Airway epithelial cell (primary cell): ENCODE measurements around the gene GPRC6A. TPM values are rescaled to one million over a fixed set of nuclear protein-coding genes. Genes with fewer than 3 reads are reported as not detected.

ENCODE experiments used
- total RNA-seq: library from RNA; depleted of rRNA; stranded (reverse); fragments of >200 nt; gene quantifications from 2 replicates; pipeline ENCODE4 v1.2.3, GENCODE V29; 2015

GPRC6A gene, protein sequence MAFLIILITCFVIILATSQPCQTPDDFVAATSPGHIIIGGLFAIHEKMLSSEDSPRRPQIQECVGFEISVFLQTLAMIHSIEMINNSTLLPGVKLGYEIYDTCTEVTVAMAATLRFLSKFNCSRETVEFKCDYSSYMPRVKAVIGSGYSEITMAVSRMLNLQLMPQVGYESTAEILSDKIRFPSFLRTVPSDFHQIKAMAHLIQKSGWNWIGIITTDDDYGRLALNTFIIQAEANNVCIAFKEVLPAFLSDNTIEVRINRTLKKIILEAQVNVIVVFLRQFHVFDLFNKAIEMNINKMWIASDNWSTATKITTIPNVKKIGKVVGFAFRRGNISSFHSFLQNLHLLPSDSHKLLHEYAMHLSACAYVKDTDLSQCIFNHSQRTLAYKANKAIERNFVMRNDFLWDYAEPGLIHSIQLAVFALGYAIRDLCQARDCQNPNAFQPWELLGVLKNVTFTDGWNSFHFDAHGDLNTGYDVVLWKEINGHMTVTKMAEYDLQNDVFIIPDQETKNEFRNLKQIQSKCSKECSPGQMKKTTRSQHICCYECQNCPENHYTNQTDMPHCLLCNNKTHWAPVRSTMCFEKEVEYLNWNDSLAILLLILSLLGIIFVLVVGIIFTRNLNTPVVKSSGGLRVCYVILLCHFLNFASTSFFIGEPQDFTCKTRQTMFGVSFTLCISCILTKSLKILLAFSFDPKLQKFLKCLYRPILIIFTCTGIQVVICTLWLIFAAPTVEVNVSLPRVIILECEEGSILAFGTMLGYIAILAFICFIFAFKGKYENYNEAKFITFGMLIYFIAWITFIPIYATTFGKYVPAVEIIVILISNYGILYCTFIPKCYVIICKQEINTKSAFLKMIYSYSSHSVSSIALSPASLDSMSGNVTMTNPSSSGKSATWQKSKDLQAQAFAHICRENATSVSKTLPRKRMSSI
- not detected in 2 replicates for total RNA-seq

GRCh38 chr6:116828983-116829382, at the start of gene GPRC6A:
Gene GPRC6A (minus strand): TSS chr6:116829083. CDS start chr6:116829013, 70 bp downstream.

GRCh38 chr6:116876635-116877611, 48.0 kb upstream of the GPRC6A start, which contains the start of gene RFX6:
Gene RFX6 (plus strand): TSS chr6:116877242. CDS start chr6:116877276, 34 bp downstream.

DNA sequence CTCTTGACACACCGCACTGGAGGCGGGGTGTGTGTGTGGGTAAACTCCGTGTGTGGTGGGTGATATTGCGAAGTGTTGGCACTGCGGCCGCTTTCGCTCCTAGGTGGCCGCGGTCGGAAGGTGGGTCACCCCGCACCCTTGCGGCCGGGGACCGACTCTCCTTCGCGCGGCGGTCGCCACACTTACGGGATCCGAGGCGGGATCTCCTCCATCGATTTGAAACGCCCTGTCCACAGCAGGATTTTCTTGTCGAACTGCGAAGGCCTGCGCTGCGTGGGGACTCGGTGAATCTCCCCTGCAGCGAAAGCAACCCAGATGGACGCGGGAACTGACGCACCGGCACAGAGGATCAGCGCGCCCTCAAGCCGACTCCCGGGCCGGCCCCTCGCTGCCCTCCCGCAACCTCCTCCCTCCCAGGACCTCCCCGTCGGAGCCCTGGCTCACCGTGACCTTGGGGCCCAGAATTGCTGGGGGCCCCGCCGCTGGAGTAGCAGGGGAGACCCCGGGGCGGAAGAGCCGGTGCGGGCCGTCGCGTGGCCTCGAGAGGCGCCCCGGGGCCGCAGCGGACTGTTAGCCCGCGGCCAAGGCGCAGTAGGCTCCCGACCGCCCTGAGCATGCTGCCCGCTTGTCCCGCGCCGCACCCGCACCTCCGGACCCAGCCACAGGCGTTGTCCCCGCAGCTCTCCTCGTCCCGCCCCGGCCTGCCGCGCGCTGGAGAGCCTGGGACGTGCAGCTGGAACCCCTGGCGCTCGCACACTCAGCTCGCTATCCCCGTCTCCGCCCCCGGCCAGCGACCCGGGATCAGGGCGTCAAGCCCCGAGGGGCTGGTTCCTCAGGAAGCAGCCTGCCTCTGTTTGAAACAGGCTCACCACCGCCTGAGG, 63.7 kb downstream of the GPRC6A start, which contains the start of gene FAM162B:
FAM162B (minus strand) TSS at position 759 of the 881 bp plus-strand sequence; CDS start at position 616, 143 bp downstream.

Other genes starting within 250 kb of the GPRC6A start
- not detected in 2 replicates for gene RSPH4A, start 212.6 kb downstream of the GPRC6A start, total RNA-seq
- gene ZUP1, start 160.3 kb downstream of the GPRC6A start, total RNA-seq: 9.3 and 11.5 TPM in 2 replicates
- 3.5 and 3.9 TPM in 2 replicates for gene KPNA5, start 147.9 kb downstream of the GPRC6A start, total RNA-seq
- 0.14 TPM in 1 of 2 replicates, not detected in the other for gene FAM162B, start 63.4 kb downstream of the GPRC6A start, total RNA-seq
- gene RFX6, start 48.2 kb upstream of the GPRC6A start, total RNA-seq: not detected in 2 replicates